Activated CD8-positive, alpha-beta memory T cell treated with anti-CD3 and anti-CD28 coated beads for 1 hour (primary cell): ENCODE measurements around the gene OGA.

Experiments used
- DNase-seq, 2 donors: peaks; one replicate each; pipeline ENCODE4 v3.0.0-alpha.2; 2020; ENCODE audit warnings: low read depth in 1 of 2; ENCODE audit errors: extremely low read depth in 1 of 2

Gene OGA

GRCh38 chr10:101776161-101776817 is 42.0 kb downstream of the OGA start:
- DNase-seq, result no peak

- DNase-seq, result no peak
Observed at GRCh38 chr10:101775273-101776160, 42.7 kb downstream of the OGA start, which contains the start of gene FGF8. Gene FGF8 (minus strand): TSS chr10:101776114. CDS start chr10:101775900, 214 bp downstream.

- DNase-seq, result no peak
Observed at GRCh38 chr10:101774589-101775272, 43.5 kb downstream of the OGA start.

- no peak for DNase-seq
Observed at GRCh38 chr10:101773923-101774588, 44.2 kb downstream of the OGA start.

GRCh38 chr10:101772895-101773761 is 45.1 kb downstream of the OGA start:
- no peak for DNase-seq

- no peak for DNase-seq
Observed at GRCh38 chr10:101772017-101772894, 46.0 kb downstream of the OGA start.

GRCh38 chr10:101771380-101771779 is 46.9 kb downstream of the OGA start:
- DNase-seq, result no peak

- DNase-seq, result no peak
Observed at GRCh38 chr10:101770331-101771215, 47.7 kb downstream of the OGA start.

- DNase-seq, result no peak
Observed at GRCh38 chr10:101769541-101770180, 48.6 kb downstream of the OGA start.

- no peak for DNase-seq
Observed at GRCh38 chr10:101768791-101769170, 49.5 kb downstream of the OGA start.

- no peak for DNase-seq
Observed at GRCh38 chr10:101767966-101768790, 50.1 kb downstream of the OGA start.

- DNase-seq, result no peak
Observed at GRCh38 chr10:101767600-101767945, 50.7 kb downstream of the OGA start.

GRCh38 chr10:101766753-101767599 is 51.3 kb downstream of the OGA start:
- DNase-seq, result no peak

GRCh38 chr10:101766306-101766705 is 51.9 kb downstream of the OGA start:
- no peak for DNase-seq

- DNase-seq, result no peak
Observed at GRCh38 chr10:101763141-101763846, 55.0 kb downstream of the OGA start.
